Measurements from ENCODE around the gene CST7. TPM values are rescaled to one million over a fixed set of nuclear protein-coding genes. Genes with fewer than 3 reads are reported as not detected.

Gene CST7
- total RNA-seq, 1 donor from 2014 or later, result 0.25 TPM

- Histone ChIP-seq H3K27ac (ENCODE audit: low read depth, low read length) (no peak overlapping the region), H3K79me2 (ENCODE audit: insufficient read depth, low read length) (no peaks in the 10 kb centered on the region), H3K4me1 (ENCODE audit: insufficient read depth, low read length) (no peaks in the 10 kb centered on the region), H3K36me3 (ENCODE audit: insufficient read depth, low read length) (peaks cover 12% of the 10 kb centered on the region), H3K4me3 (ENCODE audit: insufficient read depth, low read depth, low read length) (no peak overlapping the region), H3K4me2 (ENCODE audit: low read length) (no peak overlapping the region), H2AFZ (ENCODE audit: low read depth, low read length) (no peak overlapping the region), H4K20me1 (ENCODE audit: insufficient read depth, low read length) (peaks cover 12% of the 10 kb centered on the region), H3K9ac (ENCODE audit: low read length) (no peak overlapping the region), H3K9me3 (ENCODE audit: insufficient read depth, low read depth, low read length) (no peaks in the 10 kb centered on the region), H3K27me3 (ENCODE audit: insufficient read depth, low read length) (no peaks in the 10 kb centered on the region)
- H3K4me3 Mint-ChIP-seq (ENCODE audit: unreplicated experiment), result no peak overlapping the region
- no peaks in the 10 kb centered on the region for H3K27me3 Mint-ChIP-seq (ENCODE audit: low read depth, unreplicated experiment)
- DNase-seq (ENCODE audit: low read depth), result no peak
- no peak for FAIRE-seq
- H3K4me1 Mint-ChIP-seq (ENCODE audit: low read depth, unreplicated experiment), result no peaks in the 10 kb centered on the region
- H3K36me3 Mint-ChIP-seq (ENCODE audit: low read depth, unreplicated experiment), result peaks cover 21% of the 10 kb centered on the region
- TF ChIP-seq EZH2 (IDR thresholded peaks at IDR 0.05; ENCODE audit: insufficient read depth, low read length) (no peak), CTCF (IDR thresholded peaks at IDR 0.05; ENCODE audit: insufficient read depth, low read depth, low read length) (no peak)
- H3K9me3 Mint-ChIP-seq (ENCODE audit: unreplicated experiment), result peaks cover 4% of the 10 kb centered on the region
- H3K27ac Mint-ChIP-seq (ENCODE audit: unreplicated experiment), result no peak overlapping the region
These were observed 23.3 kb downstream of the CST7 start for GRCh38 chr20:24972341-24972740.

GRCh38 chr20:24977336-24977735 lies 28.3 kb downstream of the CST7 start:
- H3K36me3 Mint-ChIP-seq (ENCODE audit: low read depth, unreplicated experiment), result peaks cover 36% of the 10 kb centered on the region
- no peak for FAIRE-seq

More at GRCh38 chr20:24977336-24977735, 28.3 kb downstream of the CST7 start:
- H3K27me3 Mint-ChIP-seq (ENCODE audit: low read depth, unreplicated experiment), result no peaks in the 10 kb centered on the region
- H3K27ac Mint-ChIP-seq (ENCODE audit: unreplicated experiment), result no peak overlapping the region
- TF ChIP-seq CTCF (IDR thresholded peaks at IDR 0.05; ENCODE audit: insufficient read depth, low read depth, low read length) (no peak), EZH2 (IDR thresholded peaks at IDR 0.05; ENCODE audit: insufficient read depth, low read length) (no peak)
- no peak overlapping the region for H3K4me3 ChIP-seq (ENCODE audit: insufficient read depth, low read depth, low read length)
- H3K4me2 ChIP-seq (ENCODE audit: low read length), result no peak overlapping the region
- H3K9ac ChIP-seq (ENCODE audit: low read length), result no peak overlapping the region
- H3K4me3 Mint-ChIP-seq (ENCODE audit: unreplicated experiment), result no peak overlapping the region
- H3K9me3 Mint-ChIP-seq (ENCODE audit: unreplicated experiment), result peaks cover 23% of the 10 kb centered on the region
- no peak overlapping the region for H2AFZ ChIP-seq (ENCODE audit: low read depth, low read length)
- H3K27ac ChIP-seq (ENCODE audit: low read depth, low read length), result no peak overlapping the region
- no peak for DNase-seq (ENCODE audit: low read depth)
- peaks cover 10% of the 10 kb centered on the region for H4K20me1 ChIP-seq (ENCODE audit: insufficient read depth, low read length)
- no peaks in the 10 kb centered on the region for H3K4me1 Mint-ChIP-seq (ENCODE audit: low read depth, unreplicated experiment)
- no peaks in the 10 kb centered on the region for H3K27me3 ChIP-seq (ENCODE audit: insufficient read depth, low read length)
- peaks cover 12% of the 10 kb centered on the region for H3K79me2 ChIP-seq (ENCODE audit: insufficient read depth, low read length)
- H3K36me3 ChIP-seq (ENCODE audit: insufficient read depth, low read length), result peaks cover 5% of the 10 kb centered on the region
- no peaks in the 10 kb centered on the region for H3K4me1 ChIP-seq (ENCODE audit: insufficient read depth, low read length)
- peaks cover 6% of the 10 kb centered on the region for H3K9me3 ChIP-seq (ENCODE audit: insufficient read depth, low read depth, low read length)
